Sigmoid colon (tissue), 4 donors: ENCODE results near the gene CALML4.

Experiments used
- EP300 ChIP-seq, 4 donors: sonication (generic); formaldehyde crosslinking; IDR thresholded peaks; one replicate each; pipeline ENCODE4 v1.6.1; 2017; ENCODE audit warnings: antibody characterized with exemption in 4 of 4
- POLR2A ChIP-seq, 2 donors: fragments of 450-650 bp; IDR thresholded peaks; one replicate each; pipeline ENCODE4 v1.6.1; 2016; ENCODE audit warnings: antibody characterized with exemption in 2 of 2, mild to moderate bottlenecking in 2 of 2, moderate library complexity in 2 of 2
- POLR2AphosphoS5 ChIP-seq, 4 donors: sonication (generic); formaldehyde crosslinking; IDR thresholded peaks; one replicate each; pipeline ENCODE4 v1.6.1; 2017; ENCODE audit warnings: antibody characterized with exemption in 4 of 4
- TF ChIP-seq, protein P1 (sequence below), 4 experiments: fragments of 450-650 bp in 3 of 4; fragments of 200-600 bp in 1 of 4; IDR thresholded peaks; one replicate each; pipeline ENCODE4 v1.5.1; 2016 to 2019; ENCODE audit warnings: antibody characterized with exemption in 4 of 4, mild to moderate bottlenecking in 3 of 4, moderate library complexity in 2 of 4

DNA sequence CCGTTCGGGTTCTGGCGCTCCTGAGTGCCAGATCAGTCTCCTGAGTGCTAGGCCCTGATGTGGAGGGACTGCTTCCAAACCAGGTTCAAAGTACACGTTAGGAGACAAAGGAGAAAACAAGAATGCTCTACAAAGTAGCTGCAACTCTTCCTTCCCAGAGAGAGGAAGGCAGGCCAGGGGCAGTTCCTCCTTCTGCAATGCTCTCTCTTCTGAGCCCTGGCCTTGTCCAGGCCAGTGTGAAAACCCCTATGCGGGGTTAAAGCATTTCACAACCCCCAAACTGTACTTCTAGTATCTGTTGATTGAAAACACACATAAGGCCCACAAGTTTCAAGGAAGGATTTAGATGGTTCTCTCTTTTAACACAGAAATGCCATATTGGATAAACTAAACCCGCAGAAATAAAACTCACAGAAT lies 9.7 kb upstream of the CALML4 start:
- TF ChIP-seq, protein P1, sequence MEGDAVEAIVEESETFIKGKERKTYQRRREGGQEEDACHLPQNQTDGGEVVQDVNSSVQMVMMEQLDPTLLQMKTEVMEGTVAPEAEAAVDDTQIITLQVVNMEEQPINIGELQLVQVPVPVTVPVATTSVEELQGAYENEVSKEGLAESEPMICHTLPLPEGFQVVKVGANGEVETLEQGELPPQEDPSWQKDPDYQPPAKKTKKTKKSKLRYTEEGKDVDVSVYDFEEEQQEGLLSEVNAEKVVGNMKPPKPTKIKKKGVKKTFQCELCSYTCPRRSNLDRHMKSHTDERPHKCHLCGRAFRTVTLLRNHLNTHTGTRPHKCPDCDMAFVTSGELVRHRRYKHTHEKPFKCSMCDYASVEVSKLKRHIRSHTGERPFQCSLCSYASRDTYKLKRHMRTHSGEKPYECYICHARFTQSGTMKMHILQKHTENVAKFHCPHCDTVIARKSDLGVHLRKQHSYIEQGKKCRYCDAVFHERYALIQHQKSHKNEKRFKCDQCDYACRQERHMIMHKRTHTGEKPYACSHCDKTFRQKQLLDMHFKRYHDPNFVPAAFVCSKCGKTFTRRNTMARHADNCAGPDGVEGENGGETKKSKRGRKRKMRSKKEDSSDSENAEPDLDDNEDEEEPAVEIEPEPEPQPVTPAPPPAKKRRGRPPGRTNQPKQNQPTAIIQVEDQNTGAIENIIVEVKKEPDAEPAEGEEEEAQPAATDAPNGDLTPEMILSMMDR (IDR thresholded peaks at IDR 0.05): no peak
- no peak for TF ChIP-seq POLR2AphosphoS5 (IDR thresholded peaks at IDR 0.05)
- TF ChIP-seq EP300 (IDR thresholded peaks at IDR 0.05): no peak
- TF ChIP-seq POLR2A (IDR thresholded peaks at IDR 0.05): no peak
